HS-27A (cell line): ENCODE results near the gene KRT74.

Source experiments
- DNase-seq: peaks from one replicate; pipeline ENCODE4 v3.0.0-alpha.2; 2012; ENCODE audit warnings: low read depth, missing footprints

KRT74 gene

DNA sequence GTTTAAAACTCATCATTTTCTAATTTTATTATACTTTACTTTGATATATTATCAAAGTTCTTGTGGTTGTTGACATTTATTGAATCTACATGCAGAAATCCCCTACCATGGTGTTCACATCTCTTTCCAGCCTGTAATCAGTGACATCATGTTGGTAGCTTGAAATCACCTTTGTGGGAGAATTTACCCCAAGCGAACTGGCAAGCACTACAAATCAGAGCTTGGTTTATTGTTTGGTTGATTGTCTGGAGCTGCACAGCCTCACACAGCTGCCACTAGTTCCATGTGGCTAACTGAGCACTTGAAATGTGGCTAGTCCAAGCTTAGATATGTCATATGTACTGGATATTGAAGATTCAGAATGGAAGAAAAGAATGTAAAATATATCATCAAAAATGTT, 38.1 kb downstream of the KRT74 start:
- no peak for DNase-seq

DNA sequence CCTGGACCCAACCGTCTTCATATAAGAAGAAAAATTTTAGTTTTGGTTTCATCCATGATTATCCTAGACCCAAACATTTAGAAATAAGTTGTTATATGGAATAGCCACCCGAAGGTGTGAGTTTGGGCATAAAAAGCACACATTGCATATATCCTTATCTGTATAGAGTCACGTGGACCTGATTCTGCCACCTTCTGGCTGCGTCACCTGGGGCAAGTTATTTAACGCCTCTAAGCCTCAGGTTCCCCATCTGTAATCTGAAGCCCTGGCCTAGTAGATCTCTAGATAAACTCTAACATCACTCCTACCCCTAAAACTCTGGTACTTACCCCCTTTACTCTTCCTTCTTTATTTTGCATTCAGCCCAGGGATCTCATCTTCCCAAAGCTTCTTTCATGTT, 39.2 kb downstream of the KRT74 start:
- DNase-seq: no peak

DNA sequence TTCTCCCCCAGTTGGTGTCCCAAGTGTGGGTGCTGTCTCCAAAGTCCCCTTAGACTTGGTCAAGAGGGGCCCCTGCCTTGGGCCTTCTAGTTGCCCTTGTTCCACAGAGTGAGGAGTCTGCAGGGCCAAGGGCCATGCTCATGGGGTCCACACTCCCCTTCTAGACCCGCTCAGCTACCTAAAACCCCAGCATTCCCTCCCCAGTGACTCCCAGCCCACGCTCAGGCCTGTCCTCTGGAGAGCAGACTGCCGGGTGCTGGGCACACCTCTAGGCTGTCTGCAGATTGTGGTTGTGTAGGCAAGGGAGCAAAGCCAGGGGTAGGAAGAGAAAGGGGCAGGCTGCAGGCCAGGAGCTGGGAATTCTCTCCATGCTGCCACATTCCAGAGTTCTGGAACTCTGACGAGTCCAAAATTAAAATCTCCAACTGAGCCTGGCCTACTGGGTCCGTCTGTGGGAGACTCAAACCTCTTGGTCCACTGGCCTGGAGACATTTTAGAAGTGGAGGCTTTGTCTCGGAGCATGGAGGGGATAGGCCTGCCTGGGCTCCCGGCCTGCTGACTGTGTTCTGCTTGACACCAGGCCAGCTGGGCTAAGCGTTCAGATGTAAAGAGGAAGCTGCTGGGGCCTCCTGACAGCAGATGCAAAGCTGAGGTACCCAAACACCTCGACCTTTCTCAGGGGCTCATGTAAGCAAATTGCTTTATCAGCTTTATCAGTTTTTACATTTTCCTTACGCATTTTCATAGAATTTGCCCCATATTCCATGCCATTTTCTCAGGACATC, 39.8 kb downstream of the KRT74 start:
- no peak for DNase-seq

DNA sequence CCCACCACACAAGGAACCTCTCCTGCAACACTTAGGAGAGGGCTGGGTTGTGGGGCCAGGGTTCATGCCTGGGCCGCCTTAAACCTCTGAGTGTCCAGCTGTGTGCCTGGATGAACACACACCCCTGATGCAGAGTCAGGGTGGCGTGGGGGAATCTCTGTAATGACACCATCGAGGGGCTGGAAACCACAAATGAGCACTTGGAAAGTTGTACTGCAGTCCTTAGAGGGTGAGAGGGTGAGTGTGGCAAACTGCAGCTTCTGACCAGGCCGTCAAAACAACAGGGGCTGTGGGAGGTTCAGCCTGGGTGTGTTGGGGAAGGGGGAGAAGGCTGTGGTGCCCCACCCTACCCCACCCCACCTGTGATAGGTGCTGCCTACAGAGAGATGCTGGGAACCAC, 41.0 kb downstream of the KRT74 start:
- no peak for DNase-seq

DNA sequence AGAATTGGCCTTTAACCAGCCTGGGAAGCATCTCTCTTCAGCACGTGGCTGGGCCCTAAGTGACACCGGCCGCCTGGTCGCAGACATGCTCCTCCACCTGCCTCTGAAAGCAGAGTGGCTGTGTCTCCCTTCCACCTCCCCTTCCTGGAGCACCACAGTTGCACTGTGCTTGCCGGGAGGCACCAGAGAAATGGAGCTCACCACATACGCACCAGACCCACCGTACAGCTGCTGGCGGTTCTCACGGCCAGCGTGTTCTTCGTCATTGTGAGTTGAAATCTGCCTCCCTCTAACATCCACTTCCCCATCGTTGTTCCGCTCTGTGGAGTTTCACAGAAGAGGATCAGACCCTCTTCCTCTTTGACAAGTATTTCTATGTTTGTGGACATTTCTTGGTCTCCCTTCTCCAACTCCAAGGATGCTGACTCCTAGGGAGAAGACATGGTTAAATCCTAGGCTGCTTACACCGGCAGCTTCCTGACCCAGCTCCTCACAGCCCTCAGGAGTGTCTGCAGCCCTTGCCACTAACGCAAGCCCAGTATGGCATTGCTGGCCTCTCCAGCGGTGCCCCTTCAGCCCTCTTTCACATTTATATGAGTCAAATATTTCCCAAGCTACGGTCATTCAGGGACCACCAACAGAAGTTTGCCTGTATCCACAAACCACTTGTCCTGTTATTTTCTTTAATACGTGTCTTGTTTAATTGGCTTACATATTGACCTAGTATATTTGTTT, 41.9 kb downstream of the KRT74 start:
- no peak for DNase-seq

DNA sequence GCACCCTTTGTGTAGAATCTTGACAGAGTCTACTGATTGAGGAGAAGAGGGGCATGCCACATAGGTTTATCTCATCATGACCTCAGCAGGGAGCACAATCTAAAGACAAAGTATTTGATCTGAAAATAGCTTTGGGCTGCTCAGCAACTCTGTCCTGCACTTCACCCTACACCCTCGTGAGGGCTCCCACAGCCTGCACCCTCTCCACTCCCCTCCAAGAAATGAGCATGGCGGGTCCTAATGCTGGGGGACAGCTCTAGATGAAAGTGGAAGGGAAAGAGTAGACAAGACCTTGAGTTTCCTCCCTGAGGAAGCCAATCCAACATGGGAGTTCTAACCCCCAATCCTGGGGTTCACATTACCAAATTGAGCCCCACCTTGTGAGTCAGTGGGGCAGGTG, 42.7 kb downstream of the KRT74 start:
- DNase-seq: no peak

DNA sequence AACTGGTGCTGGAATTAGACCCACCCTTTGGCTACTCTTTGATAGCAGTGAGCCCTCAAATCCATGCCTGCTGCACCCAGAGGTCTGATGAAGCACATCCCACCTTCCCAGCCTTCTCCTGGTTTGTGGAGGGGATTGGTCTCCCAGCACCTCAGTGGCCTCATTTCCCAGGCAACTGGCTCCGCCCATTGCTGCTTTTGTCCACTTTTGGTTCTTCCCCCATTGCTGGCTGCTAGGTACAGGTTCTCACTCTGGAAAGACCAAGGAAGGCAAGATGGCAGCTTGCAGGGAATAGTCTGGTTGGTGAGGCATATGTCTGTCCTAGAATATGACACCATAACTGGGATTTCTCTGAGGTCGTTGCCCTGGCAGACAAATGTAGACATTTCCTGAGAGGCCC, 43.3 kb downstream of the KRT74 start:
- DNase-seq: no peak

DNA sequence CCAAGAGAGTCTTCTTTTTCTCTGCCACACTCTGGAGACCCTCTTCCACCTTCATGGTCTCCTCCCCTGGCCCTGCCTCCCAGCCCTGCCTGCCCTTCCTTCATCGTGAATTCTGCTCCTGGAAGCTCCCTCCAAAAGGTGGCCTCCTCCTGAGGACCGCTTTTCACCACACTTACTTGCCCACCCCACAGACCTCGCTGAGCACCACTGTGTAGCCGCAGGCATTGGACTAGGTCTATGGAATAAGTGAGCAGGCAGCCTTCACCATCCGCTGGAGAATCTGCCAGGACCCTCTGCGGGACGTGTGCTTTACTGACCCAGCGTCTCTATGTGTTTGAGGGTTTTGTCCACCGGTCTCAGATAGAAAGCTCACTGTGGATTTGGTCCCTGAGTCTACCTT, 43.8 kb downstream of the KRT74 start:
- no peak for DNase-seq

DNA sequence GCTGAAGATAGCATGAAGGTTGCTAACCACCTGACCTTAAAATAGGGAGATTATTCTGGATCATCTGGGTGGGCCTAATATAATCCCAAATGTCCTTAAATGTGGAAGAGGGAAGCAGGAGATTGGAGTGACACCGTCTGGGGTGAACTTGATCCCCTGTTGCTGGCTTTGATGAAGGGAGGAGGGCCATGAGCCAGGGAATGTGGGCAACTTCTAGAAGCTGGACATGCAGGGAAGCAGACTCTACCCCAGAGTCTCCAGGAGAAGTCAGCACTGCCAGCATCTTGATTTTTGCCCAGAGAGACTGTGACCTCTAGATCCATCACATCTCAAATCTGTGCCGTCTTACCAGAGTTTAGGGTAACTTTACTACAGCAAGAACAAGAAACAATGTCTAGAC, 44.2 kb downstream of the KRT74 start:
- no peak for DNase-seq

DNA sequence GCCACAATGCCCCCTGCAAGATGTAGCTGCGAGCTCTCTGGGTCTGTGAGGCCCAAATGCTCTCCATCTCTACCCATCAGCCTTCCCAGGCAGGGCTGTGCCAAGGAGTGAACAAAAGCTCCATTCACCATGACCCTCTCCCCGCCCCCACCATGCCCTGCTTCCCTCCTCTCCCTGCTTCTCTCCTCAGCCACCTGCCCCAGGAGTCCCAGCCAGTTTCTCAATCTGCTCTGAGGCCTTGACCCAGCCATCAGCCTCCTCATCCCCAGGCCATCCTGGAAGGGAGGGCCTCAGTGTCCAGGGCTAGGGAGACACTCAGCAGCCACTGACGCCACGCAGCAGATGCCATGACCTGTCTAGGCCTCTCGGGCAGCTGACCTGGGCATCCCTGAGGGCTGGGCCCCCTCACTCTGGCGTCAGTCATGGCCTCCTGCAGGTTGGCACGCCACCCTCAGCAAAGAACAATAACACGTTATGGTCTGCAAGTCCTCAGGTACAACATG, 45.0 kb downstream of the KRT74 start:
- DNase-seq: no peak

DNA sequence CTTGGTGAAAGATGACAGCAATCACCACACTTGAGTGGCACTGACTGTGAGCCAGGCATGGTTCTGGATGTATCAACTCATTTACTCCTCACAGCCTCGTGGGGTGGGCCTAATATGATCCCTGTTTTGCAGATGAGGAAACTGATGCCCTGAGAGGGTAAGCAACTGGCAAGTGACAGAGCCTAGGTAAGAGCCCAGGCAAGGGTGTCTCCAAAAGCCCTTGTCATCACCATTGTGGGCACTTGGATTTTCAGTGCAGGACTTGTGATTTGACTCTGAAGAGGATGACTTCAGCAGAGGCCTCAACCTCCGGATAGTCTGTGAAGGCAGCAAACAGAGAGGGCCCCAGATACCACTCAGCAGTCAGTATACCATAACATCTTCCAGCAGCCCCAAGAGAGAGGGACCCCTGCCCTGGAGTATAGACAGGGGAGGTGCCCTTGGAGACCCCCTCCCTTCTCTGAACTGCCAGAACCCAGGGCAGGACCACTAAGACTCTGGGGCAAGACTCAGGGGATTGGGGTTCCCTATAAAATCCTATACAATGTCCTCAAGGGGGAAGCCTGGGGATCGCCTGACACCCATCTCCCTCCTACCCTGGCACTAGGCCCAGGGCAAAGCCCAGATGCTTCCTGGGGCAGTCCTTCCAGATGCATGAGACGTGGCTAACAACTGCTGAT, 46.4 kb downstream of the KRT74 start:
- DNase-seq: no peak

DNA sequence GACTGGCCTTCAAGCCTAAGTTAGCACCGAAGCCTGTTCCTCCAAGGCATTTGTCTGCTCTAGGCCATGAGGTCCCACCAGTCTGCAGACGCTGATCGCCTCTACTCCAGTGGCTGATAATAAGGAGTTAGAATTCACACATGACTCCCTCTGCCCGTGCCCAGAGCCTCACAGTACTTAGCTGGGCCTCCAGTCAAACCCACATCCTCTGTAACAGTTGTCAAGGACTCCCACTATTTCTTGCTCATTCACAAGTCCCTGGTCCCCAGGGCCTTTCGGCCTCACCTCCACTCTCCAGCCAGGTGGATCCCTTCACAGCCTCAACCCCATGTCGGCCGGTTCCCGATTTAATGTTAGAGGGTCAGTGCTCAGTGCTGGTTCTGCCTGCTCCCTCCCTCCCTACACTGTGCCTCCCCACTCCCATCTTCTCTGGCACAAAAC, 47.1 kb downstream of the KRT74 start:
- no peak for DNase-seq

DNA sequence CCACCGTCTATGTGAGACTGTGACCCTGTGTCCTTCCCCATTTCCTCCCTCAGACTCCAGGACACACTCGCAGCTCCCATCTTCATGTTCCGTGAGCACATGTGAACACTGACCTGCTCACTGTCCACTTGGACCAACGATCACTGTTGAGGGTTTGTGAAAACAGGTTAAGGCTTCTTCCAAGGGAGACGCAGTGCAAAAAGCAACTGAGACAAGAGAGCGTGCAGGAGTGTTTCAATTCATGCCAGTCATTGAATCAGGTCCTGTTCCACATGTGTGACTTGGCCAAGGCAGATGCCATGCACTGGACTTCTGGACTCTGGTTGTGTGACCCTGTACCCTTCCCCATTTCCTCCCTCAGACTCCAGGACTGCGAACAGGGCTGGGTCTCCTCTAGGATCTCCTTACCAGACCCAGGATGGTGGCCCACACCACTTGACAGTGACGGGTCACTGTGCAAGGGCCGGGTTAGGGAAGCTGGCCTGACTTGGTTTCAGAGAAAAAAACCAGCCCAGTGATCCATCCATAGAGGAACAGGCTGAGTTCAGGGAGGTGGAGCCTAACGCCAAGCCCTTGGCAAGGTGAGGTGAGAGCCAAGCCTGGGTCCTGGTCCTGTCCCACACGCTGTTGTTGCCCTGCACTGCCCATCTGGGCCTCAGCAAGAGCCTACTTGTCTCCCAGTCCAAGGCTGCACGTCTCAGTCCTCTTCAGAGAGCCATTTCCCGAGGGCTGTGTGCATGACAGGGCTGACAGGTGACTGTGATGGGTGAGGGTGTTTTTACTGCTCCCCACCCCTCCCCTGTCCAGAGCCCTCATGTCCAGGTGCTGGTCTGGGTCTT, 47.8 kb downstream of the KRT74 start:
- no peak for DNase-seq

DNA sequence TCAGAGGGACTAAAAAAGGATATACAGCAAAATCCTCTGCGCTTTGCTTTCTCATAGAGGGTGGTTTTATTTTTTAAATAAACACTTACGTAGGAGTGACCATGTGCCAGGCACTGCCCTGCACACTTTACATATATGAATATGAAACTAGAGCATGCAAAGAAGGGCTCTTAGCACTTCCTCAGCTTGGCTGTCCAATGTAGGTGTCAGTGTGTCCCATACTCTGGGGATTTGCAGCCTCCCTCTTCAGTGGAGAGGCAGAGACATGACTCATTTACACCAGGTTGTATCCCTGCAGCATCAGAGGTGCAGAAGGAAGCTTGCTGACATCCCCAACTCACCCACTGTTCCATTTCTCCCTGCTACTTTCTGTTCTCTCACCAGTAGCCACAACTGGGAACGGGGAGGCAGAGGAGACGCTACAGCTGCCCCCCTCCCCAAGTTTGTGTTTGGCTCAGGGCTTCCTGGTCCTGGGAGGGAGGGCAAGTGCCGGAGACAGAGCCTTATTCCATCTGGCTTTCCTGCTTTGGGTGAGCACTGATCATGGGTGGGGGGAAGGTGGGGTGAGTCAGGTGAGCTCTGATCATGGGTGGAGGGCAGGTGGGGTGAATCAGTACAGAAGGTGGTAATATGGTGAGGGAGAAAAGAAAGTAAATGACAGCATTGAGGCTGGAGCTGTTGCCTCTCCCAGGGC, 48.6 kb downstream of the KRT74 start:
- no peak for DNase-seq

DNA sequence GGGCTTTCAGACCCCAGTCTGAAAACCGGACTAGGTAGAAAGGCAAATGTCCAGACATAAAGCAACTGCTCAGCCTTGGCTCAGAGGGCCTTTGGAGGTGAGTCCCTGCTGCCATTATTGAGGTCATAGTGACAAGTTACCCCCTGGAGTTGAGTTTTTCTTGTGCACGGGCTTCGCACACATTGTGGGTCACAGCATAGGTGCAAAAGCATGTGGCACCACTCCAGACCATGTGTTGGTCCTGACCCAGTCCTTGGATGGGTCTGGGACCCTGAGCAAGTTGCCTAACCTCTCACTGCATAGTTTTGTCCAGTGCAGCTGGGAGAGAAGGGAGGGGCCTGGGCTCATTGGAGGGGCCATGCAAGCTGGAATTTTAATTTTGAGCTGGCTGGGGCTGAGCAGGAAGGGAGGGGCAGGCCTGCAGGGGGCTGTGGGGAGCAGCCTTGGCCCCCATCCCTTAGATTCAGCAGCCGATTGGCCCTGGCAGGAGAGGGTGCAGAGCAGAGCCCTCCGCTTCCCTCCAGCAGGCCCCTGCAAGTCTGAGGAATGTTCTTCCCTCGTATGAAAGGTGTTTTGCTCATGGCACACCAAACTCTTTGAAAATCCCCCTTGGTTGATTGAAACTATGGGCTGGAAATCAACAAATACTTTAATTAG, 49.3 kb downstream of the KRT74 start:
- DNase-seq: no peak

DNA sequence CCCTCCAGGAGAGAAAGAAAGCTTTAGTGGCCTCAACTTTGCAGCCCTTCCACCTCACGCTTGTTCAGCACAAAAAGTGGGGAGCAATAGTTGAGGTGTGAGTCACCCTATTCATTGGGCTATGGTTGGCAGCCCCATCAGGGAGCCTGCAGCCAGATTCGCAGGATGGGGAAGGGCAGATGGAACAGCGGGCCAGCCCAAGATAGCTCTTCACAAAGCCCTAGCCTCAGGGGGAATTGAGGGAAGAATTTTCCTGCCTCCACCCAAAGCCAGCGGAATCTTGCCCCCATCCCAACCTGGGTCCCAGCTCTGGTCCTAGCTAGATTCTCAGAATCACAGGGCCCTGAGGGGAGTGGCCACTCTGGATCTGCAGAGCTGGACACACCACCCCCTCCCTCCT, 49.8 kb downstream of the KRT74 start:
- DNase-seq: no peak

DNA sequence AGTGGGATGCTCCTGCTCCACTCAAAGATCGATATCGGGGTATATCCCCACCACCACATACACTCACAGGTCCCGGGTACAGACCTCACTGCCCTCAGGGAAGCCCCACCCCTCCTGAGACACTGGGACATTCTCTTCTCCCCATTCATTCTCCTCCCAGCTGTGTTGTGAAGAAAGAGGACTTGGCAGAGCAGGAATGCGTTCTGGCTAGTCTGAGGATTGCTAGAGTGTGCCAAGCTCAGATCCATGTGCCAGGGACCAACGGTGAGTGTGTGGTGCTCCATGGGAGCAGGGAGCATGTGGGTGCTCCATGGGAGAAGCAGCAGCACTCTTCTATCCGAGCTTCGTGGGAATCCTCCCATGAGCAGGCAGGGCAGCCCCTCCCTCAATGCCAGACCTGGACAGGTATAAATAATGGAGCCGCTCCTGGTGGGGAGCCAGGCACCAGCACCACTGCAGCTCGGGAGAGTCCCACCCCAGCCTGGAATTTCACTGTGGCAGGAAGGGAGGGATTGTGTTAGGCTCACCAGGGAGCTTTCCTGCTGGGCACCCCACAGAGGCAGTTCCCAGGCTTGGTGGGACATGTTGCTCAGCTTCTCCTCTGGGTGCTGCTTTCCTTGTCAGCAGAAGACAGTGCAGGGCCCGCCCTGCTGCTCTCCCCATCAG, 51.2 kb downstream of the KRT74 start:
- no peak for DNase-seq

DNA sequence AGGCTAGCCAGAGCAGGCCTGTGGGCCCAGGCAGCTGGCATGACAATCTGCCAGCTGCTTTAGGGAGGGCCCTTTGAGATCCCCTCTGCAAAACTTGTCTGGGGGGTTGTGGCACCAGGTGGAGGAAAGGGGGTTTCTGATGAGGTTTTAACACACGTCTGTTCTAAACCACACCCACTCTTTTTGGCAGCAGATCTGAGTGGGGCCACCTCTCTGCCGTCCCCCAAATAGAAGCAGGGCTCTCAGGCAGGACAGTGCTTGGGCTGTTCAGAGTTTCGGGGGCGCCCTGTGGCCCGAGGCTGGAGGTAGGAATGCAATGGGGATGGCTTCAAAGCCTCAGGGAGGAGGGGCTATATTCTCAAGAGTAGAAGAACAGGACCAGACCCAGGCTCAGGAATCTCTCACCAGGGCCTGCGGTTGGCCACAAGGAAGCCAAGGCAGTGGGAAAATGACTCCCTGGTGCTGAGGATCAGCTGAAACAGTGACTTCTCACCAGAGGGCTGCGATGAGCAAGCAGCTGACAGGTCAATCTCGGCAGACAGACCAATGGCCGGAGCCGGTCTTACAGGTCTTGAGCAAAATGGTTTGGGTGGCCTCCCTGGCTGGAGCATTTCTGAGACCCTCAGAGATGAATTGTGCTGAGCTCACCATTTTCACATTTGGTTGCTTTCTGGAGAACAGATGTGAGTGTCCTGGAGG, 51.9 kb downstream of the KRT74 start:
- no peak for DNase-seq

DNA sequence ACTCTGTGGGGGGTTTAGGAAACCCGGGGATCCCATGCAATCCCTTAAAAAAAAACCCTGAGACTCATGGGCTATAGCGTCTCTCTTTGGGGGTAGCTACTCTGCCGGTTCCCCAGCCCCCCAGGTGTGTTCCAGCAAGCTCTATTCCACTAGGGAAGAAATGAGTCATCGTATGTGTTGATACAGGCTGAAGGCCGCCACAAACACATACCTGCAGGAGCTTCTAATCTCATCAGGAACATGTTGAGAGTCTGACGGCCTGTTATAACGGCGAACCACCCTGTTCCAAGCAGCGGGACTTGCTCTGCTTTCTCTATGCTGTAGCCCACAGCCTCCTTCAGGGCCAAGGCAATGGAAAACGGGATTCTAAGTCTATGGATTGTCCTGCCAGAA, 52.5 kb downstream of the KRT74 start:
- no peak for DNase-seq
